GM12801 (cell line): Measurements from ENCODE around the gene CPNE1.

Experiments
- CTCF ChIP-seq: IDR thresholded peaks from one replicate; pipeline ENCODE4 v1.5.1; 2011; ENCODE audit warnings: control low read depth; ENCODE audit not compliant: insufficient read length; ENCODE audit errors: extremely low read depth

Gene CPNE1

GRCh38 chr20:35664466-35665206 lies at the start of gene CPNE1, which contains the start of gene RBM12:
CPNE1 (minus strand) TSS chr20:35664900; CDS start chr20:35632923, 31,977 bp downstream.
RBM12 (minus strand) TSS chr20:35664900; CDS start chr20:35655322, 9,578 bp downstream.
- no peak for TF ChIP-seq CTCF

GRCh38 chr20:35714127-35714526 lies 49.4 kb upstream of the CPNE1 start:
- TF ChIP-seq CTCF, result no peak

GRCh38 chr20:35711588-35712209 lies 47.0 kb upstream of the CPNE1 start:
- TF ChIP-seq CTCF, result no peak

GRCh38 chr20:35710884-35711587 lies 46.3 kb upstream of the CPNE1 start:
- TF ChIP-seq CTCF, result no peak

GRCh38 chr20:35710039-35710438 lies 45.3 kb upstream of the CPNE1 start:
- no peak for TF ChIP-seq CTCF

- no peak for TF ChIP-seq CTCF
These were observed 44.6 kb upstream of the CPNE1 start for GRCh38 chr20:35709259-35709658.

GRCh38 chr20:35708502-35708901 lies 43.8 kb upstream of the CPNE1 start:
- no peak for TF ChIP-seq CTCF
